Brain pericyte (primary cell): ENCODE results near the gene SLC25A26.

Source experiments
- DNase-seq: peaks from one replicate; pipeline ENCODE4 v3.0.0-alpha.2; 2012; ENCODE audit warnings: low read depth, low spot score

Gene SLC25A26

DNA sequence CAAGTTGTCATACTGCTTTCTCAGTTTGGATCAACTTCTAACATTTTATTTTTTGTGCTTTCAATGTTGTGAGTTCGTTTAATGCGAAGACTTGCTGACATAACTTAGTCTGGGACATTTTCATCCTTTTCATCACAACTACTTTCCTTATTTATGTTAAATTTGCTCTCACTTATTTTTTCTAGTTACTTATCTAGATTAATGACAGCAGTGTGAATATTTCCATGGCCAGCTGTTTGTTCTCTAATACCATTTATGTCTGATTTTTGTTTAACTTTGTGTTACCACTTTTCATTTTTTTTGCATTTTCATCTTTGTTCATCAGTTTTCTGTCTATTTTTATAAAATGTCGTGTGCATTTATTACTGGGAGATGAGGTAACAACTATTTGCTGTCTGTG, 6.2 kb downstream of the SLC25A26 start:
- no peak for DNase-seq

DNA sequence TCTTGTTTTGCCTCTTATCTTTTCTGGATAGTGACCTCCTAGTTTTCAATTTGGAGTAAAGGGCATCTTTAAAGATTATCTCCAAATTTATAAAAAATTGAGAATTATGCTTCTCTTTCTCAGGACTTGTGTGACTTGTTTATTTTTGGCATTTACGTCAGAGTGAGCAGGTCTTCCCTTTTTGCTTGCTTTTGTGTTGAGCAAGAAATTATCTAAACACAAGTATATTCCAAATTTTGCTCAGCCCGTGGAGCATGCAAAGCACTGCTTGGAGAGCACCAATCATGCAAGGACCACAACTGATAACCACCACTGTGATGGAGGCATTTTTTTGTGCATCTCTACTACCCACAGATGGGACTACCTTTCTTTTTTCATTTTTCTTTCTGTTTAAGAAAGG, 7.1 kb downstream of the SLC25A26 start:
- no peak for DNase-seq

DNA sequence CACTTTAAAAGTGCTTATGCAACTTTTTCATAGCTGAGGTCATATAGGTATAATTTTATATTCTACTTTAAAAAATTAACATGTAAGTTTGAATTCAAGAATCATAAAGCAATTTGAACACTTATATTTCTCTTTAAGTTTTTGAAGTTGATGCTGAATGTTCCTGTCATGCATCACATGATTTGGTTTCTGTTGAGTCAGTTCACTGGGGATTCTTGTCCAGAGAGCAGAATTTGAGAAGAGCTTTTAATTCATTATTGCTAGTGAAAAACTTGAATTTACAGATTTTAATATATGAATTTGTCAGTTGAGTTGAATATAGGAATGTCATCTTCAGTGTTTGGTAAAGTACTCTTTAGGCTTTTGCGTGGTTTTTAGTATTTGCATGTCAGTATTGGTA, 7.9 kb downstream of the SLC25A26 start:
- DNase-seq, result no peak

DNA sequence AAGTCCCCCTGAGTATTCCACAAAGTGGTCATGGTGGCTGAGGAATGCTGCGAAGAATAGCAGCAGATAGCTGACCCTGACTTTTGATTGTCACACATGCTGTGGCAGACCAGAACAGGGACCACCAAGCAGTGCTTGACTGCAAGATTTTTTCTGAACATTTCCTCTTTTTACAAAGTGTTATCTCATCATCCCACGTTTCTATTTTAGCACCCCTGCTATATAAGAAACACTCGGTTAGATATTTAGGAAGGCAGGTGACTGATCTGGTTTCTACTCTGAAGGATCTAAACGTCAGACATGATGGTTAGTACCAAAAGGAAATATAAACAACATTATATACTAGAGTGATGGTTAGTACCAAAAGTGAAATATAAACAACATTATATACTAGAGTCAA, 9.1 kb downstream of the SLC25A26 start:
- DNase-seq, result no peak

DNA sequence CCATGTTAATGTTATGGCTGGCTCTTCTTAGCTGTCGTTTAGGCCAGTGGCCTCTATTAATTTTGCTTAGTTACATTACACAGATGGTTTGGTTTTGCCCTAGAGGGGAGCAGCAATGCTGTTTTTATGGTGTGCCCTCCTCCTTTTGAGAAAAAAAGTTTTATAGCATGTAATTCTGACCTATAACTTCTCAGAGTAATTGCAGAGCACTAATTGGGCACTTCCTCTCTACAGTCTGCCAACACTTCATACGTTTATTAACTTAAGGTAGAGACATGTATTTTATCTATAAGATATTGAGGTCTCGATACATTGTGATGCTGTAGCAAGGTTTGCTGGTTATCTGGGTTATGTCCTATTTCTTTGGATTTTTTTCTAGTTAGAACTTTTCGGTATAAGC, 12.2 kb downstream of the SLC25A26 start:
- no peak for DNase-seq

DNA sequence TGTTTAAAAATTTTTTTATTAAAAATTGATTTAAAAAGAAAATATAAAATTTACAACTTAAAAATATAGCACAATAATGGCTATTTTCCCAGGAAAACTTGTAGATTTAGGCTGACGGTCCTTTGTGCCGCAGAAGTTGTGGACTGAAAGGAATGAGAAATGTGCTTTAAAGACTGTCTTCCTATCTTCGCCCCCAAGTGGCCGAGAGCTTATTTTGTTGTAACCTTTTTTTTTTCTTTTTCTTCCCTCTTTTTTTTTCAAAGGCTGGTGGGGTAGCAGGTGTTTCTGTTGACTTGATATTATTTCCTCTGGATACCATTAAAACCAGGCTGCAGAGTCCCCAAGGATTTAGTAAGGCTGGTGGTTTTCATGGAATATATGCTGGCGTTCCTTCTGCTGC, 15.5 kb downstream of the SLC25A26 start:
- DNase-seq, result no peak

DNA sequence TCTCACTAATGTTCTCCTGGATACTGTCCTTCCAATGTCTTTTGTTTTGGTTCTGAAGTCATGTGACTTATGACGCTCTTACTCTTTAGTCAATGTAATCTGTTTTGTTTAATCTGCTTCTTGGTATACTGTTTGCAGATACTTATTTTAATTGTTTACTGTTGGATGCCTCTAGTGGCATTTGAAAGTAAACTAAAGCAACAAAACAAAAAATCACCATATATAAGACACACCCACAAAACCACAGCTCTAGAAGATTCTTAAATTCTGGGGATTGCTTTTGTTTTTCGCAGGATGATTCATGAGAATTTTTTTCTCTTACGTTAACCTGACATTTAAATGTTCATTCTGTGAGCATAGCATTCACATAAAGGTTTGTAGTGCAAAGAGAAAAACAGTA, 16.8 kb downstream of the SLC25A26 start:
- DNase-seq, result no peak

DNA sequence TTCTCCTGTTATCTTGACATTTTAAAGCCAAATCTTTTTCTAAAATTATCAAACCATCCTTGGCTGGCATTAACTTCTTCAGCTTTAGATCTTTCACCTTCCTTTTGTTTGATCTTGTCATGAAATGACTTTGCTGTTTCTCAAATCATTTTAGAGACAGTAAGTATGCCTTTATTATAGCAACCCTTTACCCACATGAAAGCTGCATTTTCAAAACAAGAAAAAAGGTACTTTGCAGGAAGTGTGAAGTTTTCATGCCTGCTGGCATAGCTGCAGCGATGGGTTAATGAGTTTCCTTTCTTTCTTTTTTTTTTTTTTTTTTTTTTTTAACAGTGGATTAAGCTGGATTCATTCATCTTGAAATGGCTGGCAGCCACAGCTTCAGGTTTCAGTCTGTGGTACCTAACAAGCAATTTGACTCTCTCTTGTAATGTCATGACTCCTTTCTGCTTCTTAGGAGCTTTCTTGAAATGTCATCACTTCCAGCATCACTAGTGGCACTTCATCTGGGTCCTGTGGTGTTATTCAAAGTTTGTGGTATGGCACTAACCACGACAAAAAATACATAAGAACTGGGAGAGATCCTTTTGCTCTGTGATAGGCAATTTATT, 18.8 kb downstream of the SLC25A26 start:
- DNase-seq, result no peak

DNA sequence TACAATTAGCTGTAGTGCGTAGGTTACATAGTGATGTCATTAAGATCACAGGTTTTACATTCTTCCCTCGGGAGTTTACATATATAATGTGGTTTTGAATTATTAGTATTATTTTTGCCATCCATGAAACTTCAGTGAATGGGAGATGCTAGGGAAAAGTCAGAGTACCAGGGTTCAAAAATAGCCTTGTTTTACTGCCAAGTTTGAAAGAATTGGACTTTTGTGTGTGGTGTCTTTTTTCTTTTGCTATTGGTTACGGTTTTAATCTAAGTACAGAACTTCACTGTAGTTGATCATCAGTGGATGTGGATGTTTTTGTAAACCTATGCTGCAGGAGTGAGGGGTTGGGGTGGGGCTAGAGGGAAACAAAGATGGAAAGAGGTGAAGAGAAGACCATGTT, 20.7 kb downstream of the SLC25A26 start:
- no peak for DNase-seq

DNA sequence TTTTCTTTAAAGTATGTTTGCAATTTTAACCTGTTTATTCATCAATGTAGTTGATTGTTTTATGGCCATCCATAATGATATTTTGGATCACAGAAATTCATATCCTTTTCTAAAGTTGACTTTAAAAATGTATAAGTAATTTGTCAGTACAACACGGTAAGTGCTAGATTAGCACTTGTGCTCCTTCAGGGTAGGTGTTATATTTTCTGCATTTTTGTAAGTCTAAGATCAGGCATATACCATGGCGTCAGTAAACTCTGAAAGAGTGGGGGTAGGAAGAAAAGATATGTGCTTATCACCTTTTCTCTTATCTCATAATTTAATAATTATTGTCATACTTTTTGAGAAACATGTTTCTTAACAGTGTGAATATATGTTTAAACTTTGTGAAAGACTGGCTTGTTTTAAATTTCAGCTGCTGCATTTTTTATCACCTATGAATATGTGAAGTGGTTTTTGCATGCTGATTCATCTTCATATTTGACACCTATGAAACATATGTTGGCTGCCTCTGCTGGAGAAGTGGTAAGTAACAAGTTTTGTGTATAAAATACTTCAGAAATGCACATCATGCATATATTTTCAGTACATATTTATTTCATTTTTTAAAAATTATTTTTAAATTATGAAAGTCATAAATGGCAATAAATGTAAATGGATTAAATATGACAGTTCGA, 22.1 kb downstream of the SLC25A26 start:
- DNase-seq, result no peak

DNA sequence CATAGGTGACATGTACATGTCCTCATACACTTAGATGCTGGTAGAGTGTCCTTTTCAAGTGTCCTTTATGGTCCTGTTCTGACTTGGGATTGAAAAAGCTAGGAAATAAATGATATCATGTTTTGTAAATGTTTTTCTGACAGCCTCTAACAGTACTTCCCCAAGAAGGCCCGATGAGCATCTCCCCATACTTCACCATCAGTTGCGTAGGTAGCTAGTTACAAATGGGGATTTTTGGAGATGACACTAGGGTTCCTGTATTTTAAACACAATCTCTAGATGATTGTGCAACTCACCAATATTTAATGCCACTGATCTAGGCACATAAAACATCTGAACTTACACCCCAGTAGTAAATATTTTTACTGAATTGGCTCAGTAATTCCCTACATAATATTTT, 27.8 kb downstream of the SLC25A26 start:
- no peak for DNase-seq

DNA sequence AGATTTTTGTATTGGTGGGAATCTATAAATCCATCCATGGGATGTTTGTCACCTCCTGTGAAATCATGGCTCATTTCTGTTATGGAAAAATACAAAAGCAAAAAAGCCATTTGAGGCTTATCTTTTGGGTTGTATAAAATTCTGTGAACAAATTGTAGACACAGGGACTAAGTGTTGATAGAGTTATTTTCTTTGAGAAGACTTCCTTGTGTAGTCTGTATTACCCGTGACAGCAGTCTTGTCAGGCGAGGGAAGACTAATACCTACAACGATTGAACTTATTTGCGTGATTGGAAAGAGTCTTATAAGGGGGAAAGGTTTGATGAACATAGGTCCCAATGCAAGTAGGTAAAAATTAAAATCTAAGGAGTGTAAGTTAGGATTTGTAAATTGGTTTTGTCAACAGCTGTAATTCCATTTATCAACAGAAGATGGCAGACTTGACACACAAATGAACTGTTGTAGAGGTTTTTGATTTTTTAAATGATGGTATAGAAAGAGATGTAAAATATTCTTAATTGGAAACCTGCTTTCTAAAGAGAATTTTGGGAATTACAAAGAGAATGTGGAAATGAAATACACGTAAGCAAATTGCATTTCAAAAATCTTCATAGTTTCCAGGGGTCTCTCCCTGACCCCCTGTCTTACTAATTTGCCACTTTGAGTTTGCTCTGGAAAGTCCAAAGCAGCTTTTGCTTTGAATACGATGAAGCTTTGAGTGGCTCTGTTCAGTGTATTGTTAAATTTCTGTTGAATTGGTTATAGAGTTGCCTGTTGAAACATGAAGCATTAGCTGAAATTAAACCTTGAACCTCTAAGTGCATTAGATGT, 33.2 kb downstream of the SLC25A26 start:
- DNase-seq, result no peak

DNA sequence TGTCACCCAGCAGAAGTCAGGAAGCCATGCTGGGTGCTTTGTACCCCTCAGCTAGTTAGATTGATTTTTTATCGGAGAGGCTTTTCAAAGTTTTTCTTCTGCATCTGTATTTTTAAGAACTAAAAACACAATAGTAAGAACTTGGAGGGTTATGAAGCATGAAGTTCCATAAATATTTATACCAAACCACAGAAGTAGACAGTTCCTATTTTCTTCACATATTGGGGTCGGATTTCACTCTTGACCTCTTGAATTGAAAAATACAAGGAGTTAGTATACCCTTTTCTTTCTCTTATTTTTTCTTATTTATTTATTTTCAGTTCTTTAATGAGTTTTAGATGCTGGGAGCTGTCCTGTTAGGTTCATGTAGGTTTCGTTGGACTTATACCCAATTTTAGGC, 35.1 kb downstream of the SLC25A26 start:
- no peak for DNase-seq

DNA sequence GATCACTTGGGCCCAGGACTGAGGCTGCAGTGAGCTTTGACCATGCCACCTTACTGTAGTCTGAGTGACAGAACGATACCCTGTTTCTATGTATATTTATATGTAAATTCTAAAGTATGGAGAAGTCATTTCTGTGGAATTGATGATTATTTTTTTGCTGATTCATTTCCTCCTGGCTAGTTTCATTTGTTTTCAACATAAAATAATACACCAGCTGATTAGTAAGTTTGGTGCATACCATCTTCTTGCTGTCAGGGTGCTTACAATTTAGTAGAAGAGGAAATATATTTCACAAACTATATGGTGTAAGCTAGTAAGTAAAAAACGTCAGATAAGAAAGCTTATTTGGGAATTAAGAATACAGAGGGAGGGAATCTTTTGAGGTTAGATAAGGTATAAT, 36.0 kb downstream of the SLC25A26 start:
- DNase-seq, result no peak

DNA sequence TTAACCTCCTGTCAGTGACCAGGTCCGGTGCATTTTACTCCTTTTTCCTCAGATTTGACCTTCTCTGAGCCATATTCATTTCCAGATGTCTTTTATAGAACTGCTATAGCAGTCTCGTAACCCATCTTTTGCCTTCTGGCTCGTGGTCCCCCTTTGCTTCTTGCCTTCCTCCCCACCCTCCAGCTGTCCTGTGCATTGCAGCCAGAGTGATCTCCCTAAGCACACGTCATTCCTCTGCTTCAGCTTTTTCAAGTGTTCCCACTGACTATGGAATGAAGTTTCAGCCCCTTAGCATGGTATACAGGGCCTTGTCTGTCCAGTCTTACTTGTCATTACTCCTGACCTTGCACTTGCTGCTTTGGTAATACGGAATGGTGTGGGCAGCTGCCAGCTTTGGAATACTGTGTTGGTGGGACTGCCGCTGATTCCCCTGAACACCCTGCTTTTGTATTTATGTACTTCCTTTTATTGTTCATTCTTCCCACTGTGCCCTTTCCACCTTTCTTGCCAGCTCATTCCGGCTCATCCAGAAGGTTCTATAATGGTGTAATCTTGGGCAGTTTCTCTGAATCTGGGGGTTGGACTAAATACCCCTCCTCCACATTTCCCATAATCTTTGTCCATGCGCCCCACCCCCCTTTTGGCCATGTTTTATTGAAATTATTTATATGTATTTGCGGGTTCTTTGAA, 38.9 kb downstream of the SLC25A26 start:
- DNase-seq, result no peak

DNA sequence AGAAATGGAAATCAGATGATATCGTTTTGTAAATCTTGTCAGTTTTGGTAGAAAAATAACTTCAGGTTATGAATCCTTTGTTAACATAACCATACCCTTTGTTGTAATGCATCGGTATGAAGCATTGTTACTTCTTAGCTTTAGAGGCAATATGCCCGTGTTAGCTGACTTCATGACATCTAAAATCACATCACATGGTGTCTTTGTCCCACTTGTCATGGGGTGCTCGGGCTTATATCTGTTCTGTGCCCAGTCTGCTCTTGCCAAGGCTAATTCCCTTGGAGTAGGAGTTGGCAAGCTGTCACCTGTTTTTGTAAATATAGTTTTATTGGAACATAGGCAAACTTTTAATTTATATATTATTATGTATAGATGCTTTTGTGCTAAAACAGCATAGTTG, 39.6 kb downstream of the SLC25A26 start:
- DNase-seq, result no peak

DNA sequence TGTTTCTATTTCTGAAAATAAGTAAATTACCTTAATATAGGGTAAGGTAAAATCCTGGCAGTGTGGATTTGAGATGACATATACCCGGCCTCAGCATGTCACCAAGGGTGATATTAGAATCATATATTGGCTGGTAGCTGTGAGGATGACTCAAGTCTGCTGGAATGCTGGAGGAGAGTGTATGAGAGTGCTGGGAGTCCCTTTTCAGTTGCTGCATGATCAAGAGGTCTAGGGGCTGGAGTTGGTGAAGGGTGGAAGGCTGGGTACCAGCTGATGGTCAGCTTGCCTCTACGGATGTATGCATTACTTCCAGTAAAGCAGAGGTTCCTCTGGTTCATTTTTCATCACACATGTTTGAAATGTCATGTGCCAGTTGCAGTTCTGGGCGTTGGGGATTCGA, 40.6 kb downstream of the SLC25A26 start:
- DNase-seq, result no peak

DNA sequence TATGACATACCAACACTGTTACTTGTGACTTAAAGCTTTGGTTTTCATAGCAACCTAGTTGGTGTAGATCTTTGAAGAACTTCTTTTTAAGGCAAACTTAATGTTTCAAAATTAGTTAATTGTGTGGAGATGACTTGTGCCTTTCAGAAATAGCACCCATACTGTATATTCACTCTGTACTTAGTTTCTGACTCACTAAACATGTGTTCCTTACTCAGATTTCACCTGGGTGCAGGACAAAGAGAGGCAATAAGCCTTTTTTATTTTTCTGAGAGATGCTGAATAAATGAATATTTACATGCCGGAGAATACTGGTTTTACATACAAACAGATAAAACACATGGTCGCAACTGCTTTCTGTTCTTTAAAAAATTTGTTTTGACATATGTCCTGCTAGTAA, 44.8 kb downstream of the SLC25A26 start:
- no peak for DNase-seq

DNA sequence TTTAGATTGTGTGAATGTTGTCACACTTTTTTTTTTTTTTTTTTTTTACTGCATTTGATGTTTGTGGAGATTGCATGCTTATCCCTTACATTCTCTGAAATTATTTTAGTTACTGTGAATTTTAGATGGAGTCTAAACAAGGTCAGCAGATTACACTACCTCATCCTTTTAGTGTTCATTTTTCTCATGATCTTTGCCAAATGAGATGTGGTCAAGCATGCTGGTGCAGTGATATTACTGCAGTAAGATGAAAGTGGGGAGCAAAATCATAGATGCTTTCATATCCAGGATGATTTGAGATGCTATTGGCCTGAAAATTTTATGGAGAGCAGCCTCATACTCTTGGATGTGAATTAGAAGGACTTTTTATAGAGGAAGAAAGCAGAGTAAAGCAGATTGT, 45.8 kb downstream of the SLC25A26 start:
- no peak for DNase-seq

DNA sequence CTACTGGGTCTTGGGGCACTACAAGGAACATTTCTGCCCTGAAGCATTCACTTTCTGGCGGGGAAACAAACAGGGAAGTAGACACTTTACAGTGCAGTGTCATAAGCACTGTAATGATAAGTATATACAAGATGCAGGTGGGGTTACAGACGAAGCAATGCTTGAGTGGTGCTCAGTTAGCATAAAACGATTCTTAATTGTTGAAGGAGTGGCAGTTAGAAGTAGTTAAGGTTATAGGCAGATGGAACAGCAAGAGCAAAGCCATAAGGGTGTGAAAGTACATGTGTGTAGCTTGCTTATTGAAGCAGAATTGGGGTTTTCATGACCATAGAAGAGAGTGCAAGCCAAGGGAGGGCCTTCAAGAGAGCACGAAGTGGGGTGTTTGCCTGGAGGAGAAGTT, 46.2 kb downstream of the SLC25A26 start:
- no peak for DNase-seq

DNA sequence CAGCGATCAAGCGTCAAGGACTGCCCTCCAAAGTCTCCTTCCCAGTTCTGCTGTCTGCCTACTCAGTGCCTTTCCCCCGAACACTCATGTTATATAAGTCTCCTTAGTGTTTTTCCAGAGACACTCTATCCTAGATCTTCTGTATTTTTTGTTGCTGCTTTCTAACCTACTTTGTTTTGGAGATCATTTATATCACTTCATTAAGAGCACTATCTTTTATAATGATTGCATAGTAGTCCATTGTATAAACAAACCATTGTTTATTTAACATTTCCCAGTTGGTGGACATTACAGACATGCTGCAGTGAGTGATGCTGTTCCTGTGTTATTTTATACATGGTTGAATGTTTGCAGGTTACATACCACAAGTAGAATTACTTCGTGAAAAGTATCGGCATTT, 47.1 kb downstream of the SLC25A26 start:
- no peak for DNase-seq

DNA sequence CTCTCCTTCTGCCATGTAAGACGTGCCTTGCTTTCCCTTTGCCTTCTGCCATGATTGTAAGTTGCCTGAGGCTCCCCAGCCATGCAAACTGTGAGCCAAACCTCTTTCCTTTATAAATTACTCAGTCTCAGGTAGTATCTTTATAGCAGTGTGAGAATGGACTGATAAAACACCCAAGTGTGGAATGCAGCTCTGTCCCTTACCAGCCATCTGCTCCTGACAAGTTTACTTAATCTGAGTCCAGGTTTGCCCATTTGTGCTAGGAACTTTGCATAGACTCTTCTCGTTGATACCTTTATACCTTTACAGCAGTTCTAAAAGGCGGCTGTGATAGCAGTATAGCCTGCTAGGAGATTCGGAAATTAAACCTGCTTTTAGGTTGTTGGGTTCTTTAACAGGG, 48.1 kb downstream of the SLC25A26 start:
- DNase-seq, result no peak
